Activated T-cell treated with anti-CD3 and anti-CD28 coated beads, Interleukin-2, amount 50 U/mL, for 1 hour (primary cell): ENCODE measurements around the gene ABHD16B.

Experiments
- DNase-seq: peaks from one replicate; pipeline ENCODE4 v3.0.0-alpha.2; 2020

The ABHD16B gene

GRCh38 chr20:63897978-63898561 lies 36.8 kb downstream of the ABHD16B start:
- no peak for DNase-seq

GRCh38 chr20:63898882-63899558 lies 37.7 kb downstream of the ABHD16B start:
- no peak for DNase-seq

- no peak for DNase-seq
Measured at GRCh38 chr20:63900413-63900812, 39.1 kb downstream of the ABHD16B start.

- no peak for DNase-seq
Measured at GRCh38 chr20:63903796-63904561, 42.7 kb downstream of the ABHD16B start.

- no peak for DNase-seq
Measured at GRCh38 chr20:63908008-63908682, 46.8 kb downstream of the ABHD16B start.

GRCh38 chr20:63911176-63911575 lies 49.9 kb downstream of the ABHD16B start:
- DNase-seq: no peak
